NOMO-1 treated with DMSO at 0.1 percent for 48 hours (cell line): ENCODE measurements around the gene CFAP54.

Experiments used
- DNase-seq: peaks from one replicate; lab custom pipeline; 2025; ENCODE audit not compliant: unreplicated experiment; lab: John Stamatoyannopoulos, UW

CFAP54 gene

DNA sequence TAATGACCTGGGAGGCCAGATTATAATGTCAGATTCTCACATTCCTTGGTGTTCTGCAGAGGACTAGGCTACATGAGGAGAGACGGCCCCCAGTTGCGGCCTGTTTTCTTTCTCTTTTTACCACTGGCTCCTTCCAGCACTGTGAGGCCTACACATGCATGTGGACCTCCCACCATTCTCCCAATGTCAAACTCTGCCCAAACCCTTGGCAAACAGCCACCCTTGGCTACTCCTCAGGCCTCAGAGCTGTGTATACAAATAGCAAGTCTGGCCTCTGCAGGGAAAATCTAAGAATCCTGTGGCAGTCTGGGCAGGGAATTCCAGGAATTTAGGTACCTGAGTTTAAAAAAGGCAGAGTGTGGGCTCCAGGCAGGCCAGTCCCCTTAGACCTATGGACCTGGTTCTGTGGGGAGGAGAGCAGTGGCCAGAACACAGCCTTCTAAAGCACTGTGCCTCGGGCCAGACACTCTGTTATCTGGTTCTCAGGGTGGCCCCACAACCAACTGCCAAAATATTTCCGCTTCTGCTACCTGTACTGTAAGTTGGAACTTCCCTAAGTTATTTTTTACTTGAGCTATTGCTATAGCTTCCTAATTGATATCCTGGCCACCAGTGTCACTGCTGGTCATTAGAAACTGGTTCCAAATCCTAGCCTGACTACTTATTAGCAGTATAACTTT lies 397.8 kb downstream of the CFAP54 start:
- no peak for DNase-seq

GRCh38 chr12:96889273-96889933 lies 400.0 kb downstream of the CFAP54 start:
- no peak for DNase-seq

GRCh38 chr12:96890331-96890730 lies 401.0 kb downstream of the CFAP54 start:
- no peak for DNase-seq

DNA sequence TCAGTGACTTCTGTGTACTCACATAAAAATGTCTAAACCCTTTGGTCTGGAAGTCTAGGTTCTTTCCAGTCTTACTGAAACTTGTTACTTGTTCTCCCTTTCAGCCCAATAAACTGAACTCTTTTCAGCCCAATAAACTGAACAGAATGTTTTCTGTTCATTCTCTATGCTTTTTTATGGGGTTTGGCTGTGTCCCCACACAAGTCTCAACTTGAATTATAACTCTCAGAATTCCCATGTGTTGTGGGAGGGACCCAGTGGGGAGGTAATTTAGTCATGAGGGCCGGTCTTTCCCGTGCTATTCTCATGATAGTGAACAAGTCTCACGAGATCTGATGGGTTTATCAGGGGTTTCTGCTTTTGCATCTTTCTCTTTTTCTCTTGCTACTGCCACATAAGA lies 402.7 kb downstream of the CFAP54 start:
- DNase-seq: no peak

GRCh38 chr12:96897421-96897820 lies 408.0 kb downstream of the CFAP54 start:
- no peak for DNase-seq

GRCh38 chr12:96901175-96901574 lies 411.8 kb downstream of the CFAP54 start:
- DNase-seq: no peak

- DNase-seq: no peak
Measured at GRCh38 chr12:96902076-96902475, 412.7 kb downstream of the CFAP54 start.

GRCh38 chr12:96906498-96906848 lies 417.1 kb downstream of the CFAP54 start:
- no peak for DNase-seq

GRCh38 chr12:96906849-96907670 lies 417.7 kb downstream of the CFAP54 start, which contains the start of gene NEDD1:
NEDD1 (plus strand) TSS chr12:96907257; CDS start chr12:96909760, 2,503 bp downstream.
- peak; percentile 58 for DNase-seq

DNA sequence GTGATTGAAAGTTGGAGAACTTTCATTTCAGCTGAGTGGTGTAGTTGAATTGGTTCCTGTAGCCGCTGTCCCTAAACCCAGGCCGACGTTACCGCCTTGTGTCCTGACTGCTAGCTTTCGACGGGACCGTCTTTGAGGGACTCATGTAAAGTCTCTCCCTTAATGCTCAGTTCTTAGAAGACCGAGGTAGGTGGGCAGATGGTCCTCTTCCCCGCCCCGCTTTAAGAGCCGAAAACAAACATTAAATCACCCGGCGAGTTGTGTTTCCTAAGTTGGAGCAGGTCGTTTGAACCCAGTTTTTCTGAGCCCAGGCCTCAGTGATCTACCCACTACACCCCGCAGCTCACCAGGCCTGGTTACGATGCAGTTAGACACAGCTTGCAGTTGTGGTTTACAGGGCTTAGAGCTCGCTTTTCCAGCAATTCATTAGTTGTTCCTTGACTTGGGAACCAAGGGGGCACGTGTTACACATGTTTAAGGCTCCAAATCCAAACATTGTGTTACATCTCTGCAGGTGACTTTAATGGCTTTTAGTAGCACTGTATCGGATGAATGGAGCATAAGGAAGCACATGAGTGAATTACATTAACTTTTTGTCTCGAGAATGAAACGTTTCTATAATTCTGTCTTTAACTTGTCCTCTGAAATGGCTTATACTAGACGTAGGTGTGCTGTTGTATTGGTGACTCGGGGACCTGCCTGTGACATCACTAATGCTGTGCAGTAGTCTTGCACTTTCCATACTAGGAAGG lies 418.5 kb downstream of the CFAP54 start:
- DNase-seq: peak; percentile 33

DNA sequence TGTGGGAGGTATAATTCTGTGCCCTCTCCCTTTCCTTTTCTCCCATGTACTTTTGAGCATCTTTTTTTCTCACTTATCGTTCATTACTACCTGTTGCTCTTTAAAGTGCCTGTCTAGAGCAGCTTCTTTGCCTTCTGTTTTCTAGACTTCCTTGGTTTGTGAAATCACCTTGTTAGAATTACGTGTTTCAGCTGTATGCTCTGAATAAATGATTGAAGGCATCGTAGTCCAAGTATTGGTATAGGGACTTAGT lies 419.0 kb downstream of the CFAP54 start:
- DNase-seq: no peak

DNA sequence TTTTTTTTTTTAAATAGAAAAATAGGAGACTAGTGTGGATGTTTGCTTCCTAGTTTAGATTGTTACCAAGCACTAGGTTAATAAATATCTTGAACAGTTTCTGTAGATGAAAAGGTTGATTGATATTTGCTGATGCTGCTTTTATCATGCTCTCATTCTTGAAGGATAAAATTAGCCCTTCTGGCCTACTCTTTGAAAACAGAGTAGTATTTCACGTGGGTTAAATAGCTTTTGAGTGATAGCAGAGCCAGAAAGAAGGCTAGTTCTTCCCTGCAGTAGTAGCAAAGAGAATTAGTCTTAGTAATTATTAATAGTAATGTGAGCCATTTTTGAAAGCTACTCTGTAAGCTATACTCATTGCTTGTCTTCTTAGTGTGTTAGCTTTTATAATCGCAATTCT lies 422.9 kb downstream of the CFAP54 start:
- DNase-seq: no peak

- no peak for DNase-seq
Measured at GRCh38 chr12:96912943-96913342, 423.6 kb downstream of the CFAP54 start.

DNA sequence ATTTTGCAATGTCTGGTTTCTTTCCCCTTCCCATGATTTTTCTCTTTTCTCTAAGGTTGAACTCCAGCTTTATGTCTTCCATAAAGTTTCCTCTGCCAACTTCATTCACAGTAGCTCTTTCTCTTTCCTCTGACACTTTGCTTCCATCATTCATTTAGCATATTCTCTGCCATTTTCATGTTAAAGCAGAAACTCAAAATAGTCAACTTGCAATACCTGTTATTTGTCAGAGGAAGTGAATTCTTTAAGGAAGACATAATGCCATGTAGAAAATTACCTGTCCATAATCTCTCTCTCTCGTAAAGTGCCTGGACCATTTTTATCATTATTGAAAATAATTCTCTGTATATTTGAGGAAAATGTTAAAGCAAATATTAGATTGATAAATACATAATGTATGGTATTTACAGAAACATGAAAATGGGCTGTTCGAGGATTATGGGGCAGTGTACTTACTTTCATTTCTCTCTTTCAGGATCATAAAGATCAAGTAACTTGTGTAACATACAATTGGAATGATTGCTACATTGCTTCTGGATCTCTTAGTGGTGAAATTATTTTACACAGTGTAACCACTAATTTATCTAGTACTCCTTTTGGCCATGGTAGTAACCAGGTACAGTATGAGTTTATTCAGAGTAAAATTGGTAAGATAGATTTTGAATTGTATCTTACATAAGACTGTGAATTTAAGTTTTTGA lies 430.3 kb downstream of the CFAP54 start:
- DNase-seq: peak; percentile 93
